ENCODE results near the gene FAM53C.
"Not testable (repeated sequence)": the region's sequence is repeated elsewhere in the genome, so short reads cannot be mapped to it uniquely, and the experiment has no call there.

The FAM53C gene

DNA sequence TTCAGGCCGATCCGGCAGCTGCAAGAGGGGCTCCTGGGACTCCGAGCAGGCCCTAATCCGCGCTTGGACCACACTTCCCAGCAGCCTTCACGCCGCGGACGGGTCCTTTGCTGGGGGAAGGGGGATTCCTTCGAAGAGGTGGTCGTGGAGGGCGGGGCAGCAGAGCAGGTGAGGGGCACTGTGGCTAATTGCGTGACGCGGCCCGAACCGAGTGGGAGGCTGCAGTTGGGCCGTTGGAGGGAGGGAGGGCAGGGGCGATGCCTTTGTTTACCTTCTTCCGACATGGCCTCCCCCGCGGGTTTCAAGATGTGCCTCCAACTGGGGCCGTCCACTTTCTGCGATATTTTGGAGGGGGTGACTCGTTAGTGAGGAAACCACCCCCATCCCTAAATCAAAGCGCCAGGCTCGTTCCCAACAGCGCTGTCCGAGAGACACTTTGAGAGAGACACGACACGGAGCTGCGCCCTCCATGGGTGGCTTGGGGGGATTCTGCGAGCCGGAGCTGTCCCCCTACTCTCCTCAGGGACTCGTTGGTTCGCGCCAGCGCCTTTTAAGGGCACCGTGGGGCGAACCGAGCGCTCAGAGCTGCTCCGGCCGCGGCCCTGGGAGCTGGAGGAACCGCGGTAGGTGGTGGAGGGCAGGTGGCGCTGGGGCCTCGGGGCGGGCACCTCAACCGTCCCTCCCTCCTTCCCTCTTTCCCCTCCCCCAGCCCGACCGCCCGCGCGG lies at the start of gene FAM53C:
Gene FAM53C (plus strand): TSS at position 582 of the 726 bp plus-strand sequence. CDS start 3,070 bp downstream, outside the sequence.
- peak; percentile 82 for DNase-seq (ENCODE audit: low read depth)

DNA sequence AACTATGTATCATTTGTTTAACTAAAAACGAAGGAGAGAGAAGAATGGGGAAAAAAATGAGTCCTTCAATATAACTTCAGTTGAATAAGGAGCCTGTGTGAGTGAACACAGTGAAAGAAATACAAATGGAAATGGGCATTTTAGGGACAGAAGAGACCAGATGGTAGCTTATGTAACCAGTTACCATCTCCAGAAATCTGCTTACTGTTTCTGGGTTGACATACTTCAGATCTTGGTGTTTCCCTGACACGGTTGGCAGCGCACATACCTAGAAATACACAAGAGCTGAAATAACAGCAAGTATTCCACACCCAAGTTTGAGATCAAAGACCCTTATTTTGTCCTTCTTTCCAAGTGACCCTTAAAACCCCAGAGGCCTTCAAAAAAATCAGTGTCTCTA lies 48.8 kb upstream of the FAM53C start:
- DNase-seq (ENCODE audit: low read depth), result no peak

DNA sequence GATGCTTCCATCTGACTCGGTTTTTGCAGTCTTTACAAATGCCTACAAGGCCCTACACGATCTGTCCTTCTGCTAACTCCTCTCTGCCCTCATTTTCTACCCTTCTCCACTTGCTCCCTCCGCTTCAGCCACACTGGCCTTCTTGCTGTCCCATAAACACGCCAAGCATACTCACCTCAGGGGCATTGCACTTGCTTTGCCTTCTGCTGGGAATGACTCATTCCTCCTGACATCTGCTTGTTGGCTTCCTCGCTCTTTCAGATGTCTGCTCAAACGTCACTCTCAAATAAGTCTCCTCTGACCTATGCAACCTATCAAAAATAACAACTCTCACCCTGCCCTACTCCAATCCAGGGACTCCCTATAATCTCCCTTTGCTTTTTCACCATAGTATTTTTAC lies 34.7 kb upstream of the FAM53C start:
- DNase-seq (ENCODE audit: low read depth), result peak; percentile 1

DNA sequence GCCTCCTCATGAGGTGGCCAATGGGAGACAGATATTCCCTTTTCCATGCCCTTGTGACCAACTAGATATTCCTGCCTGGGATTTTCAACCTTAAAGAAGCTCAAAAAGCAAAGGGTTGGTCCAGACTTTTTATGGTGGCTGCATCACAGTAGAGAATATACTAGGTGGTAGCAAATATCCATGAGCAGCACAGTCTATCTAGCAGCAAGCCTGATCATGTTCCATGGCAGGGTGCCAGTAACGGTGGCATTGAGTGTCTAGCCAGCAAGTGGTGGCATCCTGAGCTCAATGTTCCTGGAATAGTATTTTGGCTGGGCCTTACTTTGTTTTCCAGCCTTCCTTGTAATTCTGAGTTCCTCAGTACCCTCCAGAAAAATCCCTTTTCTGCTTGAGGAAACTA lies 32.3 kb upstream of the FAM53C start:
- no peak for DNase-seq (ENCODE audit: low read depth)

DNA sequence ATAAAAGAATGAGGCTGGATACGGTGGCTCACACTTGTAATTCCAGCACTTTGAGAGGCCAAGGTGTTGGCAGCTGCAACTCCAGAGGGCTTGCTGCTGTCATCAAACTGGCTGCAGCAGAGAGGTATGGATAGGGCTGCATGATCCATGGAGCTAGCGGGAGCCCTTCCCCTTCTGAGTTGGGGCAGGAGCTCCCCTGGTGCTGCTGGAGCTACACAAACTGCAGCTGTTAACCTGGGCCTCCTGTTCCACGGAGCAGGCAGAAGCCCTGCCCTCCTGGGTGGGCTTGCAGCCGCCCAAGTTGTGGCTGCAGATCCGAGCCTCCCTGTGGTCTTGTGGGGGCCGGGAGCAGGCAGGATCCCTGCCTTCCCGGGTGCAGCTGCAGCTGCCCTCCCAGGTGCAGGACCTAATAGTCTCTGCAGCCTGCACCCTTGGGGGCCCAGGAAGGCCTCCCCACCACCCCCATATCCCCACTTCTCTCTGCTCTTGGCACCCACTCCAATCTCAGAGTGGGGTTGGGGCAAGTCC lies 22.3 kb upstream of the FAM53C start:
- no peak for DNase-seq (ENCODE audit: low read depth)

DNA sequence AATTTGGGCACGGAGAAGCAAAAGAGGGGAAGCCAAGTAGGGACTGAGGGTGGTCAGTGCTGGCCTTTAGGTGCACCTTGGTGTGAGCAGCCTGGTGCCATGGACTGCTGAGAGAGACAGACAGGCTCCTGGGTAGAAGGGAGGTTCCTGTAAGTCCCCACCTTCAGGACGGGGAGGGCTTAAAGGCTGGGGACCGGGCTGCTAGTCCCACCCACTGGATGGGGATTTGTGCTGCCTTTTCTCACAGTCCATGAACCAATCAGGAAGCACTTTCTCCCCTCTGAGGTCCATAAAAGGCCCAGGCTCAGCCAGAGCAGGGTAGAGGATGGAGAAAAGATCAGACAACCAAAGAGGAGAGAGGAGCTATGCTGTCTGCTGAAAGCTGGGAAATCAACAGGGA lies 21.7 kb upstream of the FAM53C start:
- no peak for DNase-seq (ENCODE audit: low read depth)

DNA sequence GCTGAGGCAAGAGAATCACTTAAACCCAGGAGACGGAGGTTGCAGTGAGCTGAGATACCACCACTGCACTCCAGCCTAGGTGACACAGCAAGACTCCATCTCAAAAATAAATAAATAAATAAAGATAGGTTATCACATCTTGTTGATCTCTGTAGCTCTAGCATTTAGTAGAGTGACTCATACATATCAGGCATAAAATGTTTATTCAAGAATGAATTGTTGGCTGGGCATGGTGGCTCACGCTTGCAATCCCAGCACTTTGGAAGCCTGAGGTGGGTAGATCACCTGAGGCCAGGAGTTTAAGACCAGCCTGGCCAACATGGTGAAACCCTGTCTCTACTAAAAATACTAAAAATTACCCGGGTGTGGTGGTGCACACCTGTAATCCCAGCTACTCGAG lies 19.9 kb upstream of the FAM53C start:
- DNase-seq (ENCODE audit: low read depth), result not testable (repeated sequence)

DNA sequence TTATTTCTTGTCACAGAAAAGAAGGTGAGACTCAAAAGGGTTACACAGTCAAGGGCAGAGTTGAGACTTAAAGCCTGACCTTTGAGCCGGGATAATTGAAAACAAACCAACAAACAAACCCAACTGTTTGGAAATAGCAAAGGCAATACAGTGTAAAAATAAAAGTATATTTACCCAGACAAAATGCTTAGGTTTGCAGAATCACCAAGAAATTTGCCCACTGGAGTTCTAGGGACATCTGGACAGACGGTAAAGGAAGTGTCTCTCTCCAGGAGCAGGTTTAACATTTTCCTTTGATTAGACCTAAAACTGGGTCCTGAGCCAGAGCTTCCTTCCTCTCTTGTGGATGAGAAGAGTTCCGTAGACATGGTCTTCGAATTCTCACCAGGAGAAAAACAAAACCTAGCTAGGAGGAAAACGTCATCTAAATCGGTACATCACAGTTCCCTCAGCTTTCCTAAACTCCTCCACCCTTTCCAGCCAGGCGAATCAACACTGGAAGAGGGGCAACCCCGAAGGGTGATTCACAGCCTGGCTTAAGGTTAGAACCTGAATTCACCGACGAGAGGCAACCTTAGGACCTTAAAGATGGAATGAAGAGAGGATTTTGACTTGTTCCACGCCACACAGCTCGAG lies 7.1 kb upstream of the FAM53C start:
- no peak for DNase-seq (ENCODE audit: low read depth)

DNA sequence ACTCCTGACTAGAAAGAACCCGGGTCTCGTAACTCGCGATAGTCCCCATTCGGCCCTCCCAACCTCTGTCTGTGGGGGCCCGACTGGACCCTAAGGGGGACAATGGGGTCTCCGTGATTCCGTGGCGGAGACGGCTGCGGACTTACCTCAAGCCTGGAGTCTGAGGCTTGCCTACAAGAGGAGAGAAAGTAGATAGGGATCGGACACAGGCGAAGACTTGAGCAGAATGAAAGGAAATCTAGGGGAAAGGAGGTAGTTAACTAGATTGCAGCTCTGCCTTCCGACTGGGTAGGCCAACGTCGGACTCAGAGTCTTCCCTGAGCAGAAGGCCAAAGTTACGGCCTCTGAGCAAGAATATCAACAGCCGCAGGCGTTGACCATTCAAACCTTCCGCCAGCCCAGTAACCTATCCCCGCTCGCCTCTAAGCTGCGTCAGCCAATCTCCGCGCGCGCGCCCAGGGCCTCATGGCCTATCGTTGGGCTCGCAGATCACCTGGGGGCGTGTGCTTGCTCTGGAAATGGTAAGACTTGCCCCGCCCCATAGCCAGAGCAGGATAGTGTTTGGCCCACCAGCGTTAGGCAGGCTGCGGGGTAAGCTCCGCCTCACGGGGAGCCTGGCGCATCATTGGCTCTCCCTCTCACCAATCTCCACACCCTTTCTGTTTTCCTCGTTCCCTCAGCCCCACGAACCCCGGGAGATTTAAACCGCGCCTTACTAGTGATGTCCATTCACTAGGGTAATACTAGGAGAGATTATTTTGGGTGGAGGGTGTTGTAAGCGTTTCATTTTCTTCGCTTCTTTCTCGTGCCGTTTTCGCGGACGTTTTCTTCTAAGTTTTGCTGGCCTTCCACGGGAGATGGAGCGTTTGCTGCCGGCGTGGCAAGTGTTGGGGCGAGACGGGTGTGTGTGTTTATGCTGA lies 6.4 kb upstream of the FAM53C start, which contains the start of gene CDC25C:
Gene CDC25C (minus strand): TSS at position 356 of the 920 bp plus-strand sequence. CDS start 624 bp downstream, outside the sequence.
- peak; percentile 100 for DNase-seq (ENCODE audit: low read depth)

DNA sequence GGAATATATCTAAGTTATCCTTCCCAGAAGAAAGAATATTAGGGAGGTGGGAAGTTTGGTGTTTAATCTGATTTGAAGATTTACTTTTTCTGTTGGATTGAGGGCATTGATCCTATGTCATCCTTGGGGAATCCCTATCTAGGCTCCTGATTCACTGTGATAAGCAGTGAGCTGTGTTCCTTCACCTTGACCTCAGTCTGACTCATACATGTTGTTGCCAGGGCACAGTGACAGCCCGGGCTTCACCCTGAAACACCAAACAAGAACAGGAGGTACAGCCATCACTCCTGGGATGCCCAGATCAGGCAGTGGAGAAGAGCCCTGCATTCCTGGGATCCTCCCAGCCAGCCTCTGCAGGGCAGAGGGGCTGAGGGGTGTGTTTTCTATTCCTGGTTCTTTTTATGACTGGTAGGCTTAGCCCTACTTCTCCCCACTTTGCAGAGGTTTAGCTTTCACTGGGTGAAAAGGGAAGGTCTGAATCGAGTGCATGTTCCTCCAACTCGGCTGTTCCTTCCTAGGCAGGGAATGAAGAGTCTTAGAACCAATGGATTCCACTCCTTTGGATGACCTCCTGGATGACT lies 3.1 kb upstream of the FAM53C start:
- DNase-seq (ENCODE audit: low read depth), result no peak

DNA sequence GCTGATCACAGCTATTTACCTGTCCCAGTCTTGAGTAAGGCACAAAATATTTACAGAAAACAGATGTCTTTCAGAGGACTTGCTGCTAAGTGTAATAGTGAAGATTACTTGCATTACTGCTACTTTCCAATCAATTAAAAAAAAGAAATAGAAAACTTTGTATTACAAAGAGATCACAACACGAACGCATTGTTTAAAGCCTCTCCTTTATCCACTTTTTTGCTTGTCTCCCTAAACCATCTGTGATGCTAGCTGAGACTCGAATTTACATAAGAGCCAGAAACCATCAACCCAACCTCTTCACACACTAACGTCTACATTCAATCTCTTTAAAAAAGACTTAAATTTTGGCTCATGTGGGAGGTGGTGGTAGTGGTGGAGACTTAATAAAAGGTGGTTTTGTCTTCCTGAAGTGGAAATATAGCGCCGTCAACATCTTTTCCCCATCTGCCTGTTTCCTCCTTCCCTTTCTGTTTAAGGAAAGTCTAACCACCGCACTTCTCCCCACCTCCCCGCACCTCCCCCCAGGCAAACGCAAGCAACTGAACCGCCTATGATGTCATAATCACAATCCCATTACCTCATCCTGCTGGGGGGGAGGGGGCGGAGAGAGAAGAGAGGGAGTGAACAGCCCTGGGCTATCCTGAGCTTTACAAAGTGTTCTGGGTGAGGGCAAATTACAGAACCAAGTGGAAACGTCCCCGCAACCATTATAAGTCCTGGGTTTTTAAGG lies 948 bp upstream of the FAM53C start:
- peak; percentile 71 for DNase-seq (ENCODE audit: low read depth)

DNA sequence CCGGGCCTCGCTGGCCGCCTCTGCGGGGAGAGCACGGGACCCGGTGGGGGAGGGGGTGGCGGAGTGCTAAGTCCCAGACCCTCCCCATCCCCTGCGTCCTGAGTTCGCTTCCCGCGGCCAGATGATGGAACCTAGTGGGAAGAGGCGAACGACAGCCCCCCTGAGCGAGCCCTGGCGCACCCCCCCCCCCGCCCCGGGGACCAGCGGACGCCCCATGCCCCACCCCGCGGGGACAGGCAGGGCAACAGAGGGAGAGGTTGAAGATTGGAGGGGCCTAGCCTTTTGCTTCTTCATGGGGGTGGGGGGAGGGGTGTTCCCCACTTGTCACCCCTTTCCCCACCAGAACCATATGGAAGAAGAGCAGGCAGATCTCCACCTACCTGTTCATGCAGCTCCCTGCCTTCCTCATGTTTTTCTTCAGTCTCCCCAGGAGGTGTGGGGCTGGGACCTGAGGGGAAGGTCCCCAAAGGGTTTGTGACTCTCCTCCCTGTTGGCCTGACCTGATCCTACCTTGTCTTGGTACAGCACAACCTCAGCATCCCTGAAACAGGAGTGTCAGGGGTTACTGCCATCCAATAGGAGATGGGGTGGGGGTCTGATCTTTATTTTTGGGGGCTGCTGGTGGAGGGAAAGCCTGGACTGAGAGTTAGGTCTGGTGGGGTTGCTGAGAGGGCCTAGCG lies 485 bp downstream of the FAM53C start:
- DNase-seq (ENCODE audit: low read depth), result no peak

DNA sequence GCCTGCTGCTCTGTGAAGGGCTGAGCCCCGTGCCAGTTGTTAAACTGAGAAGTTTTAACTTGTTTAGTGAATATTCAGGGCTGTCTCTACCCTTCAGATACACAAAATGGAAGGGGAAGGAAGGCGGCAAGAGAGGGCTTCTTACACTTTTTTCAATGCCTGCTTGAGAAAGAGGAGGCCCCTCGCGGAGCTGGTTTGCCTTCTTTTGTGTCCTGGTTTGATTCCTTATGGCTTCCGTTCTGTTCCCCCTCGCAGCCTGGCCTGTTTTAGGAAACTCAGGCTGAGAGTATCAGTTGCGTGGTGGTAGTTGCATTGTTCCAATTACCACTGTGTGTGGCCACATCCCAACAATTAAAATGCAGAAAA lies 1.0 kb downstream of the FAM53C start:
- DNase-seq (ENCODE audit: low read depth), result no peak

DNA sequence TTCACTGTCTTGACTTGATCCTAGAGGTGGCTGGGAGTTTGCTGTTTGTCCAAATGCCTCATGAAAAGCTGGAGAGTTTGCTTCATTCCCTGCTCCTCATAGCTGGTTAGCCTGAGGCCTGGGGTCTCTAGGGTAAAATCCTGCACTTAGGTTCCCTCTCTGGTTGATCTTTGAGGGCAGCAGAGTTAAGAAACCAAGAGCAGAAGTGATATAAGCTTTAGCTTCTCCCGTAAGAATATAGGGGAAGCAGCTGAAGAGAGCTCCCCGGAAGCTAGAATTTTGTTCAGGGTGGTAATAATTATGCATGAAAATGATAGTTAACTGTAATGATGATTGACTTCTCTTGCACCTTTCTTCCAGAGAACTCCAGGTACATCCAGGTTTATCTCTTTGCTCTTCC lies 1.4 kb downstream of the FAM53C start:
- DNase-seq (ENCODE audit: low read depth), result no peak

DNA sequence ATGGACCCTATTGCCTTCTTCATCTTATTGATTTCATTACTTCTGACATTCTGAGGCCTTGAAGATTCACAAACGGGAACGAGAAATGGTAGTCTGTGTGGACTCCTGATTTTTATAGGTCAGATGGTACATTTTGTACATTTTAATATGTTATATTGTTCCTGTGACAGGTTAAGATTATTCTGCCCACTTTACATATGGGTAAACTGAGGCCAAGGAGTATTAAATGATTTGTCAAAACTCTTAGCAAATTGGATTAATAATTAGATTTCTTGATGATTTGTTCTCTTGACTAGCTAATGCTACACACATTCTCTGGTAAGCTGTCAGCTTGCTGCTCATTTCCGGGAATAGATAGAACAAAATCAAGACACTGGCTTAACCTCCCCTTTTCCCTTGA lies 1.9 kb downstream of the FAM53C start:
- no peak for DNase-seq (ENCODE audit: low read depth)

DNA sequence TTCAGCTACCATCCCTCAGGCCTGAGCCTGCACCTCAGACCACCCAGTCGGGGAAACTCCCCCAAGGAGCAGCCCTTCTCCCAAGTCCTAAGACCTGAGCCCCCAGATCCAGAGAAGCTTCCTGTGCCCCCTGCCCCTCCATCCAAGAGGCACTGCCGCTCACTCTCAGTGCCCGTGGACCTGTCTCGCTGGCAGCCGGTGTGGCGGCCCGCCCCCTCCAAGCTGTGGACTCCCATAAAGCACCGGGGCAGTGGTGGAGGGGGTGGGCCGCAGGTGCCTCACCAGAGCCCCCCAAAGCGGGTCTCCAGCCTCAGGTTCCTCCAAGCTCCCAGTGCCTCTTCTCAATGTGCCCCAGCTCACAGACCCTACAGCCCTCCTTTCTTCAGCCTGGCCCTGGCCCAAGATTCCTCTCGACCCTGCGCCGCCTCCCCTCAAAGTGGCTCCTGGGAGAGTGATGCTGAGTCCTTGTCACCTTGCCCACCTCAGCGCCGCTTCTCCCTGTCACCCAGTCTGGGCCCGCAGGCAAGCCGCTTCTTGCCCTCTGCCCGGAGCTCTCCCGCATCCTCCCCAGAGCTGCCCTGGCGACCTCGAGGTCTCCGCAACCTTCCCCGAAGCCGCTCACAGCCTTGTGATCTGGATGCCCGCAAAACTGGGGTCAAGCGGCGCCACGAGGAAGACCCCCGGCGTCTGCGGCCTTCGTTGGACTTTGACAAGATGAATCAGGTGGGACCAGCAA lies 7.0 kb downstream of the FAM53C start:
- no peak for DNase-seq (ENCODE audit: low read depth)

DNA sequence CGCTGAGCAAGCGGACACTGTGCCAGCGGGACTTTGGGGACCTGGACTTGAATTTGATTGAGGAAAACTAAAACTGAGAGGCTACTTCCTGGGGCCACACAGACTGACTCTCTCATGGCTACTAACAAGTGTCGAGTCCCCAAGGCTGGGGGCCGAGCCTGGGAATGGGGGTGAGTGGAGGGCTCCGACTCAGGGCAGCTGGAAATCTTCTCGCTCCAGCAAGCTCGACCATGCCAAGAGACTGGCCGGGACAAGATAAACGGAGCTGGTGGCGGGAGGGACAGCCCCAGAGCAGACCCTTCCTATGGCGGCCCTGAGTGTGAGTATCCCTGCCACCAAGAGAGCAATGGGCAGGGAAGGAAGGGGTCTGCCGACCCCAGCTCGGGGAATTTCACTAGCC lies 8.8 kb downstream of the FAM53C start:
- DNase-seq (ENCODE audit: low read depth), result no peak

DNA sequence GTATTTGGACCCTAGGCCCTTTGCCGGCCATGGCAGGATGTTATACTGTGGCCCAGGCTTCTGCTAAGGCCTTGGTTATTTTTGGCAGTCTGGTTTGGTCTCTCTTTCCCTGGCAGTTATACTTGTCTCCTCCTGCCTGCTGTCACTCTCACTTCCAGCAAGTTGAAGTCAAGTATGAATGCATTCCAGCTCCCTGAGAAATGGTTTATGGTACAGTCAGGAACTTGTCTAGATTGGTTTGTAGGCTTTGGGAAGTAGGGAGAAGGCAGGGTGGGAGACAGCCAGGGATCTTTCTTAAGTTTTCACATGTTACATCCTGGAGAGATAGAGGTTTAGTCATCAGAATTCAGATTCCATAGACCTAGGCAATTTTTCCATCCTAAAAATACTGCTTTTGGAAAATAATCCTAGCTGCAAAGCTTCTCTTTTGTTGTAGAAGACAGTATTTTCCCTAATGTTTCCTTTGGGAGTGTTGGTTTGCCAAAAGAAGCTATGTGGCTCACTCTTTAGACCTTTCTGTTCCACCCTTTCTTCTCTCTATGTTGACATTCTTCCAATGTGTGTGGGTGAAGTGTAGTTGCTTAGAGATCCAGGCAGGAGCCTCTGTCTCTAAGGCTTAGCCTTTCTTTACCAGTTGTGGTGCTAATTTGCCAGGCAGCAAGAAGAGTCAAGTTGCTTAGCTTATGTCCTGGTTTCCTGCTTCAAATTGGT lies 11.9 kb downstream of the FAM53C start:
- DNase-seq (ENCODE audit: low read depth), result peak; percentile 81

DNA sequence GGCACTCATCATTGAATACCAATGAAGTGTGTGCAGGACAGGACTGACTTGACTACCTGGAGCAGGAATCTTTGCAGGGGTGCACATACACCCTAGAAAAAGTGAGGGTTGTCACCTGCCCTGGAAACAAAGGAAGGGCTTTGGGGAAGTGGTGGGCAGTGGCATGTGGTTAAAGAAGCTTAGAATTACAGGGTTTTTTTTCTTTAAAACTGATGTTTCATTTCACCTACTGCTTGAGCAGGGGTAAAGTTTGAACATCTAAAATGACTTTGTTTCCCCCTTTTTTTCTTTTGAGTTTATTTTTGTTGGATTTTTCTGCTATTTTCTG lies 12.5 kb downstream of the FAM53C start:
- no peak for DNase-seq (ENCODE audit: low read depth)

DNA sequence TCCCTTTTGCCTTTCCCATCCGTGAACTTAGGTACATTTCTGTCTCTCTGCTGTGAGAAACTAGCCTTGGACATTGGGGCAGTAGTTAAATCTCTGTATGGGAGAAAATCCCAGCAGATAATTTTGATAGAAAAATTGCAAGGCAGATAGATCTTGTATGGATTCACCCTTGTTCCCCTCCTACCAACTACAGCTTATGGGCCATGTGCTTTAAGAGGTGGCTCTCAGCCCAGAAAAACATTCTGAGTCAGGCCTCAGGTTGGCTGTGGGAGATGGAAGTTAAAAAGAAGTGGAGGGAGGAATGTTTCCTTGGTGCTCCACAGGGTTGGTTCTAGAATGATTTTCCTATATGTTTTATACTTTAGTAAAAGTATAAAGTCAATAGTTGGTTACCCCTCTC lies 13.0 kb downstream of the FAM53C start:
- peak; percentile 67 for DNase-seq (ENCODE audit: low read depth)

All from stromal cell of bone marrow (primary cell).